ENCODE results near the gene LRPAP1. TPM values are rescaled to one million over a fixed set of nuclear protein-coding genes. Genes with fewer than 3 reads are reported as not detected.

The LRPAP1 gene
- polyA plus RNA-seq, 1 donor (not counting 4 experiments of a cell fraction or from before 2014, with no cell fraction given): 121 TPM

DNA sequence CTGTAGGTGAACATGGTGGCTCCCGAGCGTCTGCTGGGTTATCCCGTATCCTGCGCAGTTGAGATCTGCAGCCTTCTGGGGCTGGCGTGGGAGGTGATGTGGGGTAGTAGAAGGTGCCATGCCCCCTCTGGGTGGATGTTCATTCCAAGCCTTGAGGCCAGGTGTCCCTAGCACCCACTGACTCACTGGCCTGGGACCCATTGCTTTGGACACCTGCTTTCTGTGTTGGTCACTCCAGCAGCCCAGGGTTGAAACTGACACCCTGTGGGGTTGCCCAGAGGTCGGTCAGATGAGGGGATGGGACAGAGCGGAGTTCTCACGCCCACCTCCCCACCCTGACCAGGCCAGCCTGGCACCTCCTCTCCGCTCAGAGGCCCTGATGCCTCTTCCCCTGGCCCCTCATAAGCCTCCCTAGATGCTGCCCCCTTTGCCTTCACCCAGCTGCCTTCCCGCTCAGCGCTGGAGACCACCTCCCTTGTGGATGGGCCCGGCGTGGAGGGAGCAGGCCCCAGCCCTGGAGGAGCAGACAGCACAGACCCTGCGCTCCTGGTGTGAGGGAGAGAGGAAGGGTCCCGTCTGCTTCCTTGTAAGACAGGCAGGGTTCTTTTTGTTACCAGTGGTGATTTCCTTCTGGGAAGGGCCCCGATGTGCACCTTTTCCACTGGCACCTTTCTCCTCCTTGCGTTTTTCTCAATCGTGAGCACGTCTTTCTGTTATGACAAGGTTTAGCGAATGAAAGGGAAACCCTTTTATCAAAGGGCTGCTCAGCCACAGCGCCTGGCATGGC, 67.1 kb downstream of the LRPAP1 start:
- FAIRE-seq: no peak
- peaks cover 71% of the 10 kb centered on the region for H3K27me3 ChIP-seq (ENCODE audit: control insufficient read depth, extremely low read depth, insufficient read depth, low read length)

DNA sequence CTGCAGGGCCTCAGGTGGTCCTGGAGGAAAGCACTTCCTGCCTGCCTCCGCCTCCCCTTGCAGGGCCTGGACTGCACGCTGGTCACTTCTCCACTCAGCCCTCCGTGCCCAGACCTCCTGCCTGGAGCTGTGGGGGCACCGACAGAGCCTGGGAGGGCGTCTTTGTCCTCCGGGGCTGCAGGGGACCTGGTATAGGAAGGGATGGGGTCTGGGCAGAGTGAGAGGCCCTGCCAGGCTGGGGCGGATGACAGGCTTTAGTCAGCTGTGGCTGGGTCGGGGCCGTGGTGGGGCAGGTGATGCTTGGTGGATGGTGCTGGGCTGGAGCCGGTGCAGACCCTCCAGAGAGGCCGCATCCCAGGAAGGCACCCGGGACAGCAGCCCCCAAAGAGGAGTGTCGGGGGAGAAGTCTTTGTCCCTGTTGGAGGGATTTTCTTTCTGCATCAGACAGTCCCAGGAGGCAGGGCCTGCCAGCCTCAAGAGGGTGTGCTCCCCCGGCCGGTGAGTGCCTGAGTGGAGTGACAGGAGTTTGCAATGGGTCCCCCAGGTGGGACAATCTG, 67.8 kb downstream of the LRPAP1 start:
- DNase-seq (ENCODE audit: low read depth, low spot score): no peak
- H3K9me3 ChIP-seq (ENCODE audit: control insufficient read depth, low read depth, low read length): no peaks in the 10 kb centered on the region

More for the DNA sequence above, 67.1 kb downstream of the LRPAP1 start:
- Histone ChIP-seq H3K4me1 (ENCODE audit: control insufficient read depth, extremely low read depth, insufficient read depth, low read length) (peaks cover 15% of the 10 kb centered on the region), H3K4me2 (ENCODE audit: control insufficient read depth, extremely low read depth, insufficient read depth, low read depth, low read length) (no peak overlapping the region), H2AFZ (ENCODE audit: control insufficient read depth, low read length) (no peak overlapping the region), H3K27ac (ENCODE audit: control insufficient read depth, insufficient read depth, low read length) (no peak overlapping the region), H3K79me2 (ENCODE audit: control insufficient read depth, insufficient read depth, low read length) (no peaks in the 10 kb centered on the region), H4K20me1 (ENCODE audit: control insufficient read depth, extremely low read depth, insufficient read depth, low read length) (no peaks in the 10 kb centered on the region), H3K4me3 (ENCODE audit: control insufficient read depth in 2 of 3, extremely low read depth in 1 of 3, insufficient read depth in 2 of 3, low read depth in 1 of 3, low read length in 3 of 3) (no peak overlapping the region), H3K36me3 (ENCODE audit: control insufficient read depth in 2 of 2, extremely low read depth in 1 of 2, insufficient read depth in 2 of 2, low read length in 2 of 2) (no peaks in the 10 kb centered on the region), H3K9me3 (ENCODE audit: control insufficient read depth, low read depth, low read length) (no peaks in the 10 kb centered on the region), H3K9me1 (ENCODE audit: control insufficient read depth, extremely low read depth, insufficient read depth, low read length) (no peaks in the 10 kb centered on the region), H3K9ac (ENCODE audit: control insufficient read depth, extremely low read depth, insufficient read depth, low read length) (no peak overlapping the region)
- TF ChIP-seq EZH2 (IDR thresholded peaks at IDR 0.05; ENCODE audit: low read length): no peak
- TF ChIP-seq, protein P1, sequence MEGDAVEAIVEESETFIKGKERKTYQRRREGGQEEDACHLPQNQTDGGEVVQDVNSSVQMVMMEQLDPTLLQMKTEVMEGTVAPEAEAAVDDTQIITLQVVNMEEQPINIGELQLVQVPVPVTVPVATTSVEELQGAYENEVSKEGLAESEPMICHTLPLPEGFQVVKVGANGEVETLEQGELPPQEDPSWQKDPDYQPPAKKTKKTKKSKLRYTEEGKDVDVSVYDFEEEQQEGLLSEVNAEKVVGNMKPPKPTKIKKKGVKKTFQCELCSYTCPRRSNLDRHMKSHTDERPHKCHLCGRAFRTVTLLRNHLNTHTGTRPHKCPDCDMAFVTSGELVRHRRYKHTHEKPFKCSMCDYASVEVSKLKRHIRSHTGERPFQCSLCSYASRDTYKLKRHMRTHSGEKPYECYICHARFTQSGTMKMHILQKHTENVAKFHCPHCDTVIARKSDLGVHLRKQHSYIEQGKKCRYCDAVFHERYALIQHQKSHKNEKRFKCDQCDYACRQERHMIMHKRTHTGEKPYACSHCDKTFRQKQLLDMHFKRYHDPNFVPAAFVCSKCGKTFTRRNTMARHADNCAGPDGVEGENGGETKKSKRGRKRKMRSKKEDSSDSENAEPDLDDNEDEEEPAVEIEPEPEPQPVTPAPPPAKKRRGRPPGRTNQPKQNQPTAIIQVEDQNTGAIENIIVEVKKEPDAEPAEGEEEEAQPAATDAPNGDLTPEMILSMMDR (optimal IDR thresholded peaks at IDR 0.05 in 1 of 3, IDR thresholded peaks at IDR 0.05 in 1 of 3, conservative IDR thresholded peaks at IDR 0.05 in 1 of 3; ENCODE audit: extremely low read depth in 1 of 3, insufficient read depth in 2 of 3, low read length in 3 of 3): no peak
- dilution Hi-C loops (cut with MboI; ENCODE audit: extremely low pct_ligation_motif_present, low sequenced_read_pairs): no loop called here
- DNase-seq (ENCODE audit: low read depth, low spot score): no peak

More for the DNA sequence above, 67.8 kb downstream of the LRPAP1 start:
- Histone ChIP-seq H3K36me3 (ENCODE audit: control insufficient read depth in 2 of 2, extremely low read depth in 1 of 2, insufficient read depth in 2 of 2, low read length in 2 of 2) (no peaks in the 10 kb centered on the region), H3K79me2 (ENCODE audit: control insufficient read depth, insufficient read depth, low read length) (no peaks in the 10 kb centered on the region), H4K20me1 (ENCODE audit: control insufficient read depth, extremely low read depth, insufficient read depth, low read length) (no peaks in the 10 kb centered on the region), H3K9me1 (ENCODE audit: control insufficient read depth, extremely low read depth, insufficient read depth, low read length) (no peaks in the 10 kb centered on the region), H3K9ac (ENCODE audit: control insufficient read depth, extremely low read depth, insufficient read depth, low read length) (no peak overlapping the region), H3K4me2 (ENCODE audit: control insufficient read depth, extremely low read depth, insufficient read depth, low read depth, low read length) (no peak overlapping the region), H2AFZ (ENCODE audit: control insufficient read depth, low read length) (no peak overlapping the region), H3K4me1 (ENCODE audit: control insufficient read depth, extremely low read depth, insufficient read depth, low read length) (peaks cover 15% of the 10 kb centered on the region), H3K27me3 (ENCODE audit: control insufficient read depth, extremely low read depth, insufficient read depth, low read length) (peaks cover 68% of the 10 kb centered on the region), H3K27ac (ENCODE audit: control insufficient read depth, insufficient read depth, low read length) (no peak overlapping the region), H3K4me3 (ENCODE audit: control insufficient read depth in 2 of 3, extremely low read depth in 1 of 3, insufficient read depth in 2 of 3, low read depth in 1 of 3, low read length in 3 of 3) (no peak overlapping the region)
- FAIRE-seq: no peak
- TF ChIP-seq, protein P1 (optimal IDR thresholded peaks at IDR 0.05 in 1 of 3, IDR thresholded peaks at IDR 0.05 in 1 of 3, conservative IDR thresholded peaks at IDR 0.05 in 1 of 3; ENCODE audit: extremely low read depth in 1 of 3, insufficient read depth in 2 of 3, low read length in 3 of 3): no peak
- no peak for TF ChIP-seq EZH2 (IDR thresholded peaks at IDR 0.05; ENCODE audit: low read length)
- dilution Hi-C loops (cut with MboI; ENCODE audit: extremely low pct_ligation_motif_present, low sequenced_read_pairs): no loop called here

All from keratinocyte (primary cell).